Measurements from ENCODE around the gene MLLT6.

DNA sequence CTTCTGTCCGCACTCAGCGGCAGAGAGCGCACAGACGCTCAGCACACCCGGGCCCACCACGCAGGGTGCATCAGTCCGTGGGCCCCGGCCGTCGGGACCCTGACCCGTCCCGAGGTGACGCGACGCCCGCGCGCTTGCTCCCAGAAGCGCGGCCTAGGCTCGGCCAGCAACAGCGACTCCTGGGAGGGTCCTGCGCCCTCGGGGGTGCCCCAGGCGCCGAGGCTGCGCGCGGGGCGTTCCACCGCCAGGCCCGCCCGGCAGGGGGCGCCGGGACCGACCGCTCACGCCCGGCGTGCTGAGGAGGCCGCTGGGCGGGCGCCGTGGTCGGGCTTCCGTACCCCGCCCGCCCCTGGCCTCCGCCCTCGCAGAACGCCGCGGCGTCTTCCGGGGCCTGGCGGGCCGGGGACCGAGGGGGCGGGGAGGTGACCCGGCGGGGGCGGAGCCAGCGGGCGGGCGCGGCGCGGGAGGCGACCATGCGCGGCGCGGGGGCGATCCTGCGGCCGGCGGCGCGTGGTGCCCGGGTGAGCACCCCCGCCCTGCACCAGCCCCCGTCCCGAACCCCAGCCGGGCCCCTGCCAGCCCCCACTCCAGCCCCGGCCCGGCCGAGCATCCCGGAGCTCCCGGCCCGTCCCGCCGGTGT lies 24.9 kb downstream of the MLLT6 start, which contains the start of gene CISD3:
- TF ChIP-seq, protein P1, sequence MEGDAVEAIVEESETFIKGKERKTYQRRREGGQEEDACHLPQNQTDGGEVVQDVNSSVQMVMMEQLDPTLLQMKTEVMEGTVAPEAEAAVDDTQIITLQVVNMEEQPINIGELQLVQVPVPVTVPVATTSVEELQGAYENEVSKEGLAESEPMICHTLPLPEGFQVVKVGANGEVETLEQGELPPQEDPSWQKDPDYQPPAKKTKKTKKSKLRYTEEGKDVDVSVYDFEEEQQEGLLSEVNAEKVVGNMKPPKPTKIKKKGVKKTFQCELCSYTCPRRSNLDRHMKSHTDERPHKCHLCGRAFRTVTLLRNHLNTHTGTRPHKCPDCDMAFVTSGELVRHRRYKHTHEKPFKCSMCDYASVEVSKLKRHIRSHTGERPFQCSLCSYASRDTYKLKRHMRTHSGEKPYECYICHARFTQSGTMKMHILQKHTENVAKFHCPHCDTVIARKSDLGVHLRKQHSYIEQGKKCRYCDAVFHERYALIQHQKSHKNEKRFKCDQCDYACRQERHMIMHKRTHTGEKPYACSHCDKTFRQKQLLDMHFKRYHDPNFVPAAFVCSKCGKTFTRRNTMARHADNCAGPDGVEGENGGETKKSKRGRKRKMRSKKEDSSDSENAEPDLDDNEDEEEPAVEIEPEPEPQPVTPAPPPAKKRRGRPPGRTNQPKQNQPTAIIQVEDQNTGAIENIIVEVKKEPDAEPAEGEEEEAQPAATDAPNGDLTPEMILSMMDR (conservative IDR thresholded peaks at IDR 0.05) = peak; percentile 61
- no peak for TF ChIP-seq EZH2 (IDR thresholded peaks at IDR 0.05; ENCODE audit: low read depth)

Data from PC-9 (cell line).